ENCODE data around the gene NAALAD2. TPM values are rescaled to one million over a fixed set of nuclear protein-coding genes. Genes with fewer than 3 reads are reported as not detected.
"Not testable (repeated sequence)": the region's sequence is repeated elsewhere in the genome, so short reads cannot be mapped to it uniquely, and the experiment has no call there.

NAALAD2 gene
- 1.8 and 2.5 TPM in 2 replicates for total RNA-seq (2014; rRNA removed; shearing (Covaris generic))
- 1.0 and 1.5 TPM in 2 replicates for polyA plus RNA-seq (2015; cell fraction: cytosol; rRNA removed)
- 7.7 and 8.3 TPM in 2 replicates for polyA plus RNA-seq (2015; cell fraction: nucleus; rRNA removed)

GRCh38 chr11:90134478-90135003 lies at the start of gene NAALAD2:
NAALAD2 (plus strand) TSS chr11:90134663; CDS start chr11:90134759, 96 bp downstream.
- in situ Hi-C loops (cut with HindIII; ENCODE audit: low pct_unique_long_range_greater_than_20kb, low sequenced_read_pairs): no loop called here
- peak; percentile 51 for DNase-seq (ENCODE audit: low read depth, low spot score)

- DNase-seq (ENCODE audit: low read depth, low spot score); in situ Hi-C loops (cut with HindIII; ENCODE audit: low pct_unique_long_range_greater_than_20kb, low sequenced_read_pairs): not testable (repeated sequence)
These were observed 48.8 kb upstream of the NAALAD2 start, which contains the start of gene UBTFL1 for GRCh38 chr11:90085650-90086049. UBTFL1 (plus strand) TSS chr11:90085950; CDS start chr11:90085950, 0 bp downstream.

DNA sequence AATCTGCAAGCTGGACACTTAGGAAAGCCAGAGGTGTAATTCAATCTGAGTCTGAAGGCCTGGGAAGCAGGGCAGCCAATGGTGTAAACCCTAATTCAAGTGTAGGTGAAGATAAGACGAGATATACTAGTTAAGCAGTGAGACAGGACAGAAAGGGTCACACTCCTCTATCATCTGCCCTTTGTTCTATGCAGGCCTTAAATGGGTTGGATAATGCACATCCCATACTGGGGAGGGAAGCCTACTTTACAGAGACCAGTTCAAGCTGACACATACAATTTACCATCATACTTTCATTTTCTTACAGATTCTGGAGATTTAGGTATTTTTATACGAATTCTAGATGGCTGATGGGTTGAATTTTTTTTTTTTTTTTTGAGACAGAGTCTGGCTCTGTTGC lies 45.7 kb upstream of the NAALAD2 start:
- DNase-seq (ENCODE audit: low read depth, low spot score); in situ Hi-C loops (cut with HindIII; ENCODE audit: low pct_unique_long_range_greater_than_20kb, low sequenced_read_pairs): not testable (repeated sequence)

DNA sequence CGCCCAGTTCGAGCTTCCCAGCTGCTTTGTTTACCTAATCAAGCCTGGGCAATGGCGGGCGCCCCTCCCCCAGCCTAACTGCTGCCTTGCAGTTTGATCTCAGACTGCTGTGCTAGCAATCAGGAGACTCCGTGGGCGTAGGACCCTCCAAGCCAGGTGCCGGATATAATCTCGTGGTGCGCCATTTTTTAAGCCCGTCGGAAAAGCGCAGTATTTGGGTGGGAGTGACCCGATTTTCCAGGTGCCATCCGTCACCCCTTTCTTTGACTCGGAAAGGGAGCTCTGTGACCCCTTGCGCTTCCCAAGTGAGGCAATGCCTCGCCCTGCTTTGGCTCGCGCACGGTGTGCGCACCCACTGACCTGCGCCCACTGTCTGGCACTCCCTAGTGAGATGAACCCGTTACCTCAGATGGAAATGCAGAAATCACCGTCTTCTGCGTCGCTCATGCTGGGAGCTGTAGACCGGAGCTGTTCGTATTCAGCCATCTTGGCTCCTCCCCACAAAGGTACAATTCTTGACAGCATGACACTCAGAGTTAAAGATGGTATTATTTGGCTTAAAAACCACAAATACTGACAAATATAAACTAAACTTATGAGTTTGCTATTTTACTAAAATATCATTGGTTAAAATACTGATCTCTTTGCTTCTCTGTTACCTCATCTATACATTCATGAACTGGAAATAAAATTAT lies 39.1 kb upstream of the NAALAD2 start:
- in situ Hi-C loops (cut with HindIII; ENCODE audit: low pct_unique_long_range_greater_than_20kb, low sequenced_read_pairs); DNase-seq (ENCODE audit: low read depth, low spot score): not testable (repeated sequence)

GRCh38 chr11:90098261-90098660 lies 36.2 kb upstream of the NAALAD2 start:
- DNase-seq (ENCODE audit: low read depth, low spot score); in situ Hi-C loops (cut with HindIII; ENCODE audit: low pct_unique_long_range_greater_than_20kb, low sequenced_read_pairs): not testable (repeated sequence)

GRCh38 chr11:90100431-90100830 lies 34.0 kb upstream of the NAALAD2 start:
- no peak for DNase-seq (ENCODE audit: low read depth, low spot score)
- in situ Hi-C loops (cut with HindIII; ENCODE audit: low pct_unique_long_range_greater_than_20kb, low sequenced_read_pairs): no loop called here

DNA sequence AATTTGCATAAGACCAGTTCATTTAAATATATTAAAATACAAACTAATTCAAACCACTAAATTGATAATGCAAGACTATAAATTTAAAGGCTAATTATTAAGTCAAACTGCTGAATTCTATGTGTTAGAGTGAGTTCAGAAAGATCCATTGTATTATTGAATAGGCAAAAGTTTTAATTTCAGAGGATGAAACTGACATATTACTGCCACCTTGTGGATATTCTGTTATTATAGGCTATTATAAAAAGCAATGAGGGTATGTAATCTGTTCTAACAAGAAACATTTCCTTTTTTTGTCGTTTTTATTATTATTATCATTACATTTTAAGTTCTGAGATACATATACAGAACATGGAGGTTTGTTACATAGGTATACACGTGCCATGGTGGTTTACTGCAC lies 20.9 kb upstream of the NAALAD2 start:
- in situ Hi-C loops (cut with HindIII; ENCODE audit: low pct_unique_long_range_greater_than_20kb, low sequenced_read_pairs): no loop called here
- peak; percentile 28 for DNase-seq (ENCODE audit: low read depth, low spot score)

DNA sequence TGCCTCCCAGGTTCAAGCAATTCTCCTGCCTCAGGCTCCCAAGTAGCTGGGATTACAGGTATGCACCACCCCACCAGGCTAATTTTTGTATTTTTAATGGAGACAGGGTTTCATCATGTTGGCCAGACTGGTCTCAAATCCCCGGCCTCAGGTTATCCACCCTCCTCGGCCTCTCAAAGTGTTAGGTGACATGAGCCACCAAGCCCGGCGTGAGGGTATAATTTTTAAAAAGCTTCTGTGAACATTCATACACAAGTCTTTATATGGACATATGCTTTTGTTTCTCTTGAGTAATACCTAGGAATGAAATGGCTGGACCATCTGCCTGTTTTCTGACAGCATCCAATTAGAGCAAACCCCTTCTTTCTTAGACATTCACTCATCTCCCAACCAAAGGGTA lies 14.3 kb upstream of the NAALAD2 start:
- DNase-seq (ENCODE audit: low read depth, low spot score): no peak
- in situ Hi-C loops (cut with HindIII; ENCODE audit: low pct_unique_long_range_greater_than_20kb, low sequenced_read_pairs): no loop called here

- DNase-seq (ENCODE audit: low read depth, low spot score): no peak
- in situ Hi-C loops (cut with HindIII; ENCODE audit: low pct_unique_long_range_greater_than_20kb, low sequenced_read_pairs): no loop called here
These were observed 10.1 kb upstream of the NAALAD2 start for GRCh38 chr11:90124371-90124770.

- in situ Hi-C loops (cut with HindIII; ENCODE audit: low pct_unique_long_range_greater_than_20kb, low sequenced_read_pairs): no loop called here
These were observed 9.5 kb upstream of the NAALAD2 start for GRCh38 chr11:90124946-90125345.

GRCh38 chr11:90133560-90134477 lies 644 bp upstream of the NAALAD2 start:
- no peak for DNase-seq (ENCODE audit: low read depth, low spot score)
- in situ Hi-C loops (cut with HindIII; ENCODE audit: low pct_unique_long_range_greater_than_20kb, low sequenced_read_pairs): no loop called here

More at GRCh38 chr11:90124946-90125345, 9.5 kb upstream of the NAALAD2 start:
- no peak for DNase-seq (ENCODE audit: low read depth, low spot score)

DNA sequence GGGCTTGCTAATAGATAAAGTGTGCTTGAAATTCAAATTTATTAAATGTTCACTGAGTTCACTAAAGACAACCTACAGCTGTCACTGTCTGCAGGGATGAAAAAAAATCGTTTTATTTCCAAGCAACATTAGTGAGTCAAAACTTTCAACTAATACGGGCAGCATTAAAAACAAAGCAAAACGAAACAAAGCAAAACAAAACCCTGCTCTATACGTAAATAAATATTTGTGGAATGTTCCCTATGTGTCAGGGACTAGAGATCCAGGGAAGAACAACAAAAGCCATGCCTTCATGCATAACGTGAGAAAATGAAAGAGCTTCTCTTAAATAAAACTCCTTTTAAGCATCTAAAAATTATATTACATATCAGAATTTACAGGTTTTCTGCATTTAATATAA lies 553 bp downstream of the NAALAD2 start:
- no peak for DNase-seq (ENCODE audit: low read depth, low spot score)
- in situ Hi-C loops (cut with HindIII; ENCODE audit: low pct_unique_long_range_greater_than_20kb, low sequenced_read_pairs): no loop called here

GRCh38 chr11:90148900-90149299 lies 14.4 kb downstream of the NAALAD2 start:
- in situ Hi-C loops (cut with HindIII; ENCODE audit: low pct_unique_long_range_greater_than_20kb, low sequenced_read_pairs): no loop called here
- DNase-seq (ENCODE audit: low read depth, low spot score): no peak

DNA sequence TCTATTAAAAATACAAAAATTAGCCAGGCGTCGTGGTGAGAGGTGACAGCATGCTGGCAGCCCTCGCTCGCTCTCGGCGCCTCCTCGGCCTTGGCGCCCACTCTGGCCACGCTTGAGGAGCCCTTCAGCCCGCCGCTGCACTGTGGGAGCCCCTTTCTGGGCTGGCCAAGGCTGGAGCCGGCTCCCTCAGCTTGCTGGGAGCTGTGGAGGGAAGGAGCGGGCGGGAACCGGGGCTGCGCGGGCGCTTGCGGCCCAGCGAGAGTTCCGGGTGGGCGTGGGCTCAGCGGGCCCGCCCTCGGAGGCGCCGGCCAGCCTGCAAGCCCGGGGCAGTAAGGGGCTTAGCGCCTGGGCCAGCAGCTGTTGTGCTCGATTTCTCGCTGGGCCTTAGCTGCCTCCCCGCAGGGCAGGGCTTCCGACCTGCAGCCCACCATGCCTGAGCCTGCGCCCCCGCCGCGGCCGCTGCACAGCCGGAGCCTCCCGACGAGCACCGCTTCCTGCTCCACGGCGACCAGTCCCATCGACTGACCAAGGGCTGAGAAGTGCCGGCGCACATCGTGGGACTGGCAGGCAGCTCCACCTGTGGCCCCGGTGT lies 32.6 kb downstream of the NAALAD2 start:
- in situ Hi-C loops (cut with HindIII; ENCODE audit: low pct_unique_long_range_greater_than_20kb, low sequenced_read_pairs); DNase-seq (ENCODE audit: low read depth, low spot score): not testable (repeated sequence)

- DNase-seq (ENCODE audit: low read depth, low spot score); in situ Hi-C loops (cut with HindIII; ENCODE audit: low pct_unique_long_range_greater_than_20kb, low sequenced_read_pairs): not testable (repeated sequence)
These were observed 33.2 kb downstream of the NAALAD2 start for GRCh38 chr11:90167704-90168103.

DNA sequence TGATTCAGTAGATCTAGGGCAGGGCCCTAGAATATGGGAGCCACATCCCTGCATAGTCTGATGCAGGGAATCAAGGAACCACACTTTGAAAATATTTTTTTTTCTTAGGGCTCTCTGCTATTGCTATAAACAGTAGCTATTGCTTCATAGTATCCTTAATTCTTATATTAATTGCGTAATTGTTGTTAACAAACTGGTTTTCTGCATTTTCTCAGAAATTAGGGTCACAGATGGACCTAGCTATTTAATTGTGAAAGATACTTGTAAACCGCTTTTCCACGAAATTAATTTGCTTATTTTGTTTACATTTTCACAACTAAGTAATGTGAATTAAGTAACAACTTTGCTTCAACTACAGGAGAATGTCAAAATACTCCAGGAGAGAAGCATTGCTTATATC lies 34.1 kb downstream of the NAALAD2 start:
- DNase-seq (ENCODE audit: low read depth, low spot score): no peak
- in situ Hi-C loops (cut with HindIII; ENCODE audit: low pct_unique_long_range_greater_than_20kb, low sequenced_read_pairs): no loop called here

- in situ Hi-C loops (cut with HindIII; ENCODE audit: low pct_unique_long_range_greater_than_20kb, low sequenced_read_pairs): no loop called here
- no peak for DNase-seq (ENCODE audit: low read depth, low spot score)
These were observed 36.9 kb downstream of the NAALAD2 start for GRCh38 chr11:90171359-90171758.

GRCh38 chr11:90176069-90176468 lies 41.6 kb downstream of the NAALAD2 start:
- in situ Hi-C loops (cut with HindIII; ENCODE audit: low pct_unique_long_range_greater_than_20kb, low sequenced_read_pairs): no loop called here

More at GRCh38 chr11:90176069-90176468, 41.6 kb downstream of the NAALAD2 start:
- DNase-seq (ENCODE audit: low read depth, low spot score): no peak

Measured in SK-MEL-5 (cell line).